Fibroblast of skin of right quadriceps (primary cell): Measurements from ENCODE around the gene NPDC1.

Source experiments
- DNase-seq: peaks from one replicate; pipeline ENCODE4 v3.0.0-alpha.2; 2013

Gene NPDC1

GRCh38 chr9:137046088-137046787 lies at the start of gene NPDC1:
Gene NPDC1, minus strand, starts transcription at chr9:137046177. Its CDS starts 188 bp downstream, at chr9:137045989.
- peak; percentile 54 for DNase-seq

DNA sequence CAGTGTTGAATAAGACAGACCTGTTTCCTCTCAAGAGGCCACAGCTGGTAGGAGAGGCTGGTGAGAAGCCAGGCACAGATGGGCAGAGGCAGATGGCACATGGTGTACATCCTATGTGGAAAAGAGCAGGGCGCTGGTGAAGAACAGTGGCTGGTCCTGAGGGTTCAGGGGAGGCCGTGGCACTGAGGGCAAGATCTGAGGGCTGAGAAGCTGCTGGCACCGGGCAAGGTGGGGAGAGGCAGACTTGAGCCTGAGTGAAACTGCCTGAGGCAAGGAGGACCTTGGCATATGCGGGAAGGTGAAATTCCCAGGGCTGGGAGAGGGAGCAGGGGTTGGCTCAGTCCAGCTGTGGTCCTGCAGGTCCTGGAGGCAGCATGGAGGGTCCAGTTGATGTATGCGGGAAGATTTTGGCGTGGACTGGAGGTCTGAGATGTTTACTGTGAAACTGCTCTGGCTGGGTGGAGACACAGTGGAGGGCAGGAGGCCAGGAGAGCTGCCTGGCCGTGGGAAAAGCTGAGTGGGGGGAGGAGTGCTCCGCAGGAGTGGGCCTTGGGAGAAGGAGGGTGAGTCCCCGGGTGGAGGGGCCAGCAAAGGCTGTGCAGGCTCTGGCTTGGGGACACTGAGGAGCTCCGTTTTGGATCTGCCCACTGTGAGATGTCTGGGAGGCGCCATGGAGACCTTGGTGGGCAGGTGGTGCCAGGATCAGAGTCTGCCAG lies 43.4 kb upstream of the NPDC1 start:
- no peak for DNase-seq

GRCh38 chr9:137088121-137088520 lies 42.1 kb upstream of the NPDC1 start:
- no peak for DNase-seq

DNA sequence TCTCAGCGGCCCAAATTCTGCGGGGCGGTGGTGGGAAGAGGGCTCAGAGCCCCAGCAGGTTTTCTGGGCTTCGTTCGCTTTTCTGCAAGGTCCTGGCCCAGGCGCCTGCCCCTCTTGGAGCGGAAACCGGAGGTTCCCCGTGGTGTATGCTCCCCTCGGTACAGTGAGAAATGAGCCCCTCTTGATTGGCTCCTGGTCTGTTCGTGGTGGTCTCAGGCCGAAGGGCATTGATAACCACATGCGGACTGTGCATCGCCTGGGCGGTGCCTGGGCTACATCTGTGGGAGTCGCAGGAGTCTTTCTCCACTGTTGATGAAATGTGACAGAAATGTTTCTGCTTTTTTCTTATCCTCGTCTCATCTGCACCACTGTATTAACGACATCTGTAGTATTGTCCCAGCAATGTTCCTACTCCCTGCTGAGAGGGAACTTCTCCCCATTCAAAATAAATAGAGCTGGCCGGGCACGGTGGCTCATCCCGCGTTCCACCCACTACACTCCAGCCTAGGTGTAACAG lies 41.5 kb upstream of the NPDC1 start:
- DNase-seq = no peak

DNA sequence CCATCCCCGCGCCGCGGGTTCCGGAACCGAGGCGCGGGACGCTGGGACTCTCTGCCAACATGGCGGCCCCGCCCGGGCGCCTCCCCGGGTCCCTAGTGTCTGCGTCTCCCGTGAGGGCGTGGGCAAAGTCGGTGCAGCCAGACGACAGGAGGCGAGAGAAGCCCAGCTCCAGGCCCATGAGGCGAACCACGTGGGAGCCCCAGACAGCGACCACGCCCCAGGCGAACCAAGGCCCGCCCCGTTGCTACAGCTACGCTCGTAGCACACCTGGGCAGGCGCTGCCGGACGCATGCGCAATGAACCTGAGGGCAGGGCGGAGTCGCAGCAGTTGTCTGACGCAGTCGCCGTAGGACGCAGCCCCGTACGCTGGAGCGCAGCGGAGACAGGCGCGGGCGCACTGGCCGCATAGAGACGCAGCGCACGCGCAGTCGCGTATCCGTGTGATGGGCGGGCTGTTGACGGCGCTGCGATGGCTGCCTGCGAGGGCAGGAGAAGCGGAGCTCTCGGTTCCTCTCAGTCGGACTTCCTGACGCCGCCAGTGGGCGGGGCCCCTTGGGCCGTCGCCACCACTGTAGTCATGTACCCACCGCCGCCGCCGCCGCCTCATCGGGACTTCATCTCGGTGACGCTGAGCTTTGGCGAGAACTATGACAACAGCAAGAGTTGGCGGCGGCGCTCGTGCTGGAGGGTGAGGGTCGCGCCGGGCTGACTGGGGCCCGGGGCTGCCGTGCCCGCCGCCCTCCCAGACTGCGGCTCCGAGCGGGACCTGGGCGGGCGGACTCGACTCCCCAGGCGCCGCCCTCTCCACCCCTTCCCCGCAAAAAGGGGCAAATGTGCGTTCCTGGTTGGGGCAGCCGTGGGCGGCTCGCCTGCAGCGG lies 40.8 kb upstream of the NPDC1 start, which contains the start of gene MAN1B1:
MAN1B1 (plus strand) TSS at position 455 of the 878 bp plus-strand sequence; CDS start at position 470, 15 bp downstream.
- peak; percentile 98 for DNase-seq

DNA sequence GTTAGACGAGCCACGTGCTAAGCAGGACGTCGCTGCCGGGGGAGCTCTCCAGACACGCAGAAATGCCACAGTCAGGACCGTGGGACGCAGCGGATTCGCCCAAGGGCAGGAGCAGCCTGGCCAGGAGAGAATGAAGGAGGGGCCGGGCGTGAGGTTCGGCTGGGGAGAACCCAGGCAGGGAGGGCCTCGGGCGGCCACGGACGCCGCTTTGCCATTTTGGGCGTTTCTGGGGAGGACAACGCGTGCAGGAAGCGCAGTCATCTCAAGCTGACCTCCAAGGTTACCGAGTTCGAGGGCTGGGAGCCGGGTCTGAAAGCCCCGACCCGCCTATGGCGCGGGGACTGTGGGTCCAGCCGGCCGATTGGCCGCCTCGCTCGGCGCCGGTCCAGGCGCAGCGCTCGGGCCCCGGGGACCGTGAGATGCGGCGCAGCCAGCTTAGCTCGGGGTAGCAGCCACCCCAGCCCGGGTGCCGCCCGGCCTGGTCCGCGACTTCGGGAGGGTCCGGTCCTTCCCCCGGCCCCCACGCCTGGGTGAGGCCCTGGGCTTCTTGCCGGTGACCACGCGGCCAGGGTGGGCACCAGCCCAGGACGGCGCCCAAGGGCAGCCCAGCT lies 40.0 kb upstream of the NPDC1 start:
- no peak for DNase-seq

DNA sequence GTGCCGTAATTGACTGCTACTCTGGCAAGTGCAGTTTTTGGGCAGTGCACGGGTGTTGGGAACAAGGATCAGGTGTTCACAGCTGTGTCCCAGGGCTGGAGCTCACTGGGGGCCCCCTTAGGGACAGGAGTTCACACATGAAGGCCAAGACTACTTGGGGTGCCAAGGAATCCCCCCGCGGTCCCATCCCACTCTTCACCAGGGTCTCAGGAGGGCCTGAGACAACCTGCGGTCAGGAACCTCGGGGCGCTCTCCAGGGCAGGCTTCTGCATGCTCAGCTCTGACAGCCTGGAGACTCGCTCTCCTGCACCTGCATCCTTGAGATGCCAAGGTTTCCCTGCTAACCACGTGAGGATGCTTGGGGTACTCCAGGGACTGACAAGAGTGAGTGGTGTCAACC lies 38.5 kb upstream of the NPDC1 start:
- DNase-seq = no peak

DNA sequence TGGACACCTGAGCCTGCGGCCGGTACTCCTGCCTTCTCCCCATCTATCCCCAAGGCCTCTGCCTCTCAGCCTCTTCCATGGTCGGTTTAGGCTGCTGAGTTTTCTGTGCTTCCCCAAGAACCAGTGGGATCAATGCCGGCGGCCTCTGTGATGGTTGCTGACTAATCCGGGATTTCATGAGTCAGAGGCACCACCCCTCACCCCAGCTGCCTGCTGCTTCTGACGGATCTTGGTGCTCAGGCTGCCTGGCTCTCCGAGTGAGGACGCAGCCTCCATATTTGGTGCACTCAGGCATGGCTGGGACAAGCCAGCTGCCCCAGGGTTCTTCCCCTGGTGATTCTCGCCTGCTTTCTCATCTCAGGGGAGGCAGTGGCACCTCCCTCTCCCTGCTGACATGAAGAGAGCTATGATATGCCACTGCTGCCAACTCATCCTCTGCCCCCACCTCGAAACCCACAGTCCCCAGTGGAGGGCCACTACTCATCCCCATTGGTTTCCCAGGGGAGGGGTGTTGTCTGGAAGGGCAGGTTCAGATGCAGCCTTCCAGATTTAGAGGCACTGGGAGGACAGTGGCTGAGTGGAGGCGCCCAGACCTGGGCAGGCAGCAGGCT lies 37.5 kb upstream of the NPDC1 start:
- peak; percentile 96 for DNase-seq

DNA sequence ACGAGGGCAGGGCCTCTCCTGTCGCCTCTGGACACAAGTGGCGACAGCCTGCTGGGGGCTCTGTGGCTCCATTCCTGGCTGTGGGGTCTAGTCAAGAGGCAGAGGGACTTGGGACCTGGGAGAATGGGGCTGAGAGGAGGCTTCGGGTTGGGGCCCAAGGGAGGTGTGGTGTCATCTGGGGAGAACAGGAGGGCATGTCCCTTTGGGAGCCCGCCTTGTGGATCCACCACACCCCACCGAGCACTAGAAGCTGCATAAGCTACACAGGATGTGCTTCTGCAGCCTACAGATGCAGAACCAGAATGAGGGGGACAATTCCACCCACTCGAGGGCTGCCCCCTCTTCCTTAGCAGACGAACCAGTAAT lies 36.9 kb upstream of the NPDC1 start:
- DNase-seq = no peak

- no peak for DNase-seq
Measured at GRCh38 chr9:137082222-137082924, 36.4 kb upstream of the NPDC1 start.

DNA sequence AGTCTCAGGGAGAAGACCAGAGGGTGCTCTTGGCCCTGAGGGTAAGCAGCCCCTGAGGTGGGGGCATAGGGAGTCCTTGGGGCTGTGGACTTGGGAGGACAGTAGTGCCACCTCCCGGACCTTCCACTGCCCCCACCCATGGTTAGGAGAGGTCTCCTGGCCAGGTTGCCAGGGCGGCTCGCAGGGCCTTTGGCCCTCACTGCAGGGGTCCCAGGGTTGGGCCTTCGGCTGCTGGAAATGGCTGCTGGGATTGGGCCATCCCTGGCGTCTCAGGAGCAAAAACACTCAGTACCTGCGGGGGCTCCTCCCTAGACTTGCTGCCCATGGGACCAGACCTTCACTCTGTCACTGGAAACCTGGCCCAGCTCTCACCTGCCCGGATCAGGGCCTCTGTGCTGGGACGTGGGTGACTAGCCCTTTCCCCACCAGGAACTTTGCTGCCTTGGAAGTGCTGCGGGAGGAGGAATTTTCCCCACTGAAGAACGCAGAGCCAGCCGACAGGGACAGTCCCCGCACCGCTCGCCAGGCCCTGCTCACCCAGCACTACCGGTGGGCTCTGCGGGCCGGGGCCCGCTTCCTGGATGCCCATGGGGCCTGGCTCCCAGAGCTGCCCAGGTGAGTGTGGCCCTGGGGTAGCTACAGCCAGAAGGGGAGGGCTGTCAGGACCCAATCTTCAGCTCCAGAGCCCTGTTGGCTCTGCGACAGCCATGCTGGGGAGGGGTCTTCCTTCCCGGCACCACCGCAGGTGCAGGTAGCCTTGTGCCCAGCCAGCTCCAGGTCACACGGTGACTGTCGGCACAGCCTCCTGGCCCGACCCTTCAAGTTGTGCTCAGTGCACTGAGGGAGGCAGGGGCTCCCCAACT lies 34.5 kb upstream of the NPDC1 start:
- DNase-seq = no peak

DNA sequence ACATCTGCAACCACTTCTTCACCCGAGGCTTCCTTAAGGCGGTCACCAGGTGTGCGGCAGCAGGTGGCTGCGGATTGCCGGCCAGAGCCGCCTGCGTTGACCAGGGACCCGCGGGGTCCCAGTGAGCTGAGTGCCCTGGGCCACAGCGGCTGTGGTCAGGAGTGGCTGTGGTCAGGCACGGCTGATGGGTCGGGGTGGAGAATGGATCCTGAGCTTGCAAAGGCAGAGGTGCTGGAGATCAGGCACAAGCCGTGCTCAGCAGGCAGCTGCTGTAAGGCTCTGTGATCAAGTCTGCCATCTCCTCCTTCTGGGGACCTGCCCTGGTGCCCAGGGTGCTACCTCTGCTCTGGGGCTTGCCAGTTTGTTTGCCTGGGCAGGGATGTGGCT lies 33.4 kb upstream of the NPDC1 start:
- DNase-seq = no peak

DNA sequence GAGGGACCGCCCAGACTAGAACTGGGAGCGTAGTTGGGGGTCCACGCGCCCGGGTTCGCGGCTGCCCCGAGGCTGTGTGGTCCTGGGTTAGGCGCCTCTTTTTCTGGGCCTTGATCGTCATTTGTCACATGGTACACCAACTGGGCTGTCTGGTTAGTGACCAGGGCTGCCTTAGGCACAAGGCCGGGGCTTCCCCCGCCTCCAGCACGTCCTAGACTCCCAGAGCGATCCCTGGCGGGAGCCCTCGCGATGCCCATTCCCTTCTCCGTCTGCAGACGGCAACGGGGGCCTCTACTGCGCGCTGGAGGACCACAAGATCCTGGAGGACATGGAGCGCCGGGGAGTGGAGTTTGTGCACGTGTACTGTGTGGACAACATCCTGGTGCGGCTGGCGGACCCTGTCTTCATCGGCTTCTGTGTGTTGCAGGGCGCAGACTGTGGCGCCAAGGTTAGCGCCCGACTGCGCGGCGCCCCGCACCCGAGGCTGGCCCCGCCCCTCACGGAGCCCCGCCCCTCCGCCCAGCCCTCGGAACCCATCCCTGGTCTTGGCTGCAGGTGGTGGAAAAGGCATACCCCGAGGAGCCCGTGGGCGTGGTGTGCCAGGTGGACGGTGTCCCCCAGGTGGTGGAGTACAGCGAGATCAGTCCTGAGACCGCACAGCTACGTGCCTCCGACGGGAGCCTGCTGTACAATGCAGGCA lies 32.9 kb upstream of the NPDC1 start:
- no peak for DNase-seq

- DNase-seq = no peak
Measured at GRCh38 chr9:137077758-137078693, 32.0 kb upstream of the NPDC1 start.

DNA sequence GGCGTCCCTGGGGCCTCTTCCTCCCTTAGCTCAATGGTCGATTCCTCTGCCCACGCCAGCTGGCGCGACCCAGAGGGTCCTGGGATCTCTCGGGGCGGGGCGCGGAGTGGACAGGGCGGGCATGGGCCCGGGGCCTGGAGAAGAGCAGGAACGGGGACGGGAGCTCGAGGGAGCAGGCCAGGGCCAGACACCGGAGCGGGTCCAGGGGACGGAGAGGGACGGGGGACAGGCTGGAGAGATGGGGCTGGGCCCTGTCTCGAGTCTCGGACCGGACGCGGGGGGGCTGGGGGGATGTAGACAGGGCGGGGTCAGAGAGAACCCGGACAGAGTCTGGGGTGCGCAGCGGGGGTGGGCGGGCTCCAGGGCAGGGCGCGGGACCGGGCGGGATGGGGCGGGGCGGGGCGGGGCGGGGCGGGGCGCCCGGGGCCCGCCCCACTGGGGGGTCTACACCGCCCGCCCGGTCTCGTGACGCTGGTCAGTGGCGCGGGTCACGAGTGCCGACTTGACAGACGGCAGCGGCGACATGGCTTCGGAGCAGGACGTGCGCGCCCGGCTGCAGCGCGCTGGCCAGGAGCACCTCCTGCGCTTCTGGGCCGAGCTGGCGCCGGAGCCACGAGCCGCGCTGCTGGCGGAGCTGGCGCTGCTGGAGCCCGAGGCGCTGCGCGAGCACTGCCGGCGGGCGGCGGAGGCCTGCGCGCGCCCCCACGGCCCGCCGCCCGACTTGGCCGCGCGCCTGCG lies 31.2 kb upstream of the NPDC1 start, which contains the start of gene UAP1L1:
UAP1L1 (plus strand) TSS at position 508 of the 738 bp plus-strand sequence; CDS start at position 524, 16 bp downstream.
- peak; percentile 30 for DNase-seq

DNA sequence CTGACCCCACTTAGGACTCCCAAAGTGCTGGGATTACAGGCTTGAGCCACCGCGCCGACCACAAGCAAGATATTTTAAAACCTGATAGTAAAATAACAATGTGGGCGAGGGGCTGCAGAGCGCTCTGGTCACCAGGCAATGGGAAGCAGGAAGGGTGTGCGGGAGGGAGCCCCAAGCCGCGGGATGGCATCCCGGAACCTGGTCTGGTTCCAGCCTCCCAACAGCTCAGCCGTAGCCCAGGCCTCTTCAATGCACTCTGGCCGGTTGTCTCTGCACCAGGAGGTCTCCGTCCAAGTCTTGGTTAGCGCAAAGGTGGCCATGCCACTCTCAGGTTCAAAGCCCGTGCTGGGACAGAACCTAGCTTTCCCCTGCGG lies 30.6 kb upstream of the NPDC1 start:
- no peak for DNase-seq

GRCh38 chr9:137075275-137075775 lies 29.3 kb upstream of the NPDC1 start:
- no peak for DNase-seq
